ENCODE measurements around the gene ITGA8.

ITGA8 gene

GRCh38 chr10:15730341-15730740, 10.6 kb upstream of the ITGA8 start:
- no peak for DNase-seq

- no peak for DNase-seq
Measured at GRCh38 chr10:15729890-15730289, 10.2 kb upstream of the ITGA8 start.

- DNase-seq, result no peak
Measured at GRCh38 chr10:15726042-15726441, 6.3 kb upstream of the ITGA8 start.

GRCh38 chr10:15725603-15726002, 5.9 kb upstream of the ITGA8 start:
- DNase-seq, result peak; percentile 3

- no peak for DNase-seq
Measured at GRCh38 chr10:15724683-15725082, 5.0 kb upstream of the ITGA8 start.

GRCh38 chr10:15723803-15724202, 4.1 kb upstream of the ITGA8 start:
- DNase-seq, result no peak

- no peak for DNase-seq
Measured at GRCh38 chr10:15720635-15721287, 1.0 kb upstream of the ITGA8 start.

- DNase-seq, result no peak
Measured at GRCh38 chr10:15719049-15719898, 448 bp downstream of the ITGA8 start.

GRCh38 chr10:15718694-15719048, 1.1 kb downstream of the ITGA8 start:
- DNase-seq, result no peak

- DNase-seq, result no peak
Measured at GRCh38 chr10:15715619-15716227, 4.0 kb downstream of the ITGA8 start.

GRCh38 chr10:15714847-15715246, 4.9 kb downstream of the ITGA8 start:
- no peak for DNase-seq

- no peak for DNase-seq
Measured at GRCh38 chr10:15712883-15713282, 6.8 kb downstream of the ITGA8 start.

- no peak for DNase-seq
Measured at GRCh38 chr10:15710455-15710854, 9.3 kb downstream of the ITGA8 start.

- DNase-seq, result no peak
Measured at GRCh38 chr10:15705298-15705697, 14.4 kb downstream of the ITGA8 start.

GRCh38 chr10:15704581-15704968, 15.1 kb downstream of the ITGA8 start:
- DNase-seq, result no peak

- no peak for DNase-seq
Measured at GRCh38 chr10:15703944-15704580, 15.7 kb downstream of the ITGA8 start.

- DNase-seq, result no peak
Measured at GRCh38 chr10:15703151-15703880, 16.4 kb downstream of the ITGA8 start.

GRCh38 chr10:15700078-15700674, 19.5 kb downstream of the ITGA8 start:
- DNase-seq, result no peak

GRCh38 chr10:15695852-15696251, 23.9 kb downstream of the ITGA8 start:
- DNase-seq, result no peak

GRCh38 chr10:15690031-15690430, 29.7 kb downstream of the ITGA8 start:
- DNase-seq, result no peak

- no peak for DNase-seq
Measured at GRCh38 chr10:15684768-15685167, 35.0 kb downstream of the ITGA8 start.

- DNase-seq, result no peak
Measured at GRCh38 chr10:15681076-15681475, 38.6 kb downstream of the ITGA8 start.

GRCh38 chr10:15678851-15679250, 40.9 kb downstream of the ITGA8 start:
- DNase-seq, result no peak

All from NCI-H1048 (cell line).